GM21717 (cell line): ENCODE results near the gene TTC21B.

ENCODE experiments used
- ATAC-seq: cut with Tn5 transposase; IDR thresholded peaks from one replicate; pipeline ENCODE4 v1.9.1; 2021; ENCODE audit warnings: mild to moderate bottlenecking, moderate library complexity; ENCODE audit not compliant: unreplicated experiment

The TTC21B gene

DNA sequence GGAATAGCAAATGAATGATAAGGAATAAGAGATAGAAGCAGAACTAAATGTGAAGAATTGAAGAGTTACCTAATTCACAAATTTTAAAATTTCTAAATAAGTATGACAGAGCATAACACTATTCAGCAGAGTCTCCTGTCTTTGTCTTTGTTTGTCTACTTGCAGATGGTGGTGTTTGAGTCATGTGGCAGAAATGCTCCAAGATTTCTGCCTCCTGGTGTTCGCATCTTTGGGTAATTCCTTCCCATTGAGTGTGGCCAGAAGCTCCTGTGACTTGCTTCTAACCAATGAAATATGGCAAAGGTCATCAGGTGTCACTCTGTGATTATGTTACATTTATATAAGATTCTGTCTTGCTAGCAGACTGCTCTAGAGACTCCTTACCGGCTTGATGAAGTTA is 114.0 kb downstream of the TTC21B start:
- no peak for ATAC-seq

GRCh38 chr2:165837122-165837521 is 116.5 kb downstream of the TTC21B start:
- no peak for ATAC-seq

DNA sequence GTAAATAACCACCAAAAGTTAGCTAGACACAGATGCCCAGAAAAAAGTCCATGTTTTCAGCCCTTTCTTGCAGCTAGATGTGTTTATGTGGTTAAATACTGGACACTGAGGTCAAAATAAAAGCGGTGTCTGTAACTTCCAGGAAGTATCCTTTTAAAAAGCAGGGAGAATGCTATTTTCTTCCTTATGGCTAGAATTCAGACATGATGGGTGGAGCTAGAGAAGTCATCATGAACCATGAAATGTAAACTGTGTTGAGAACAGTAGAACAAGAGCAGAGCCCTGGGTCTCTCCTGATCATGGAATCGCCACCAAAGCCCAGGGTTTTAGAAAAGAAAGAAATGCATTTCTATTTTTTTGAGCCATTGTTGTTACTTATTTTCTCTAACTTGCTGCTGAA is 118.2 kb downstream of the TTC21B start:
- ATAC-seq = no peak

GRCh38 chr2:165833156-165833555 is 120.4 kb downstream of the TTC21B start:
- ATAC-seq = no peak

DNA sequence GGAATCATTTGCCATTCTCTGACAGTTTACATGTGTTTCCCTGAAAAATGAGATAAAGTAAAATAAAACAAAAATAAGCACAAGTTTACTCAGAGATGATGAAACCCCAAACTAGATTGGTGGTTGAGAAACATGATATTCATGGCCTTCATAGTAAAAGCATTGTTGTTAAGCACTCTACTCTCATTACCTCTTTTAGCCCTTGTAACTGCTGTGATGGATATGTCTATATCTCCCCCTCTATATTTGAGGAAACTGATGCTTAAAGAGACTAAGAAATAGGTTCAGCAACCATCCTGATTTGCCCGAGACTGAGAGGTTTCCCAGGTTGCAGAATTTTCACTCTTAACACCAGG is 125.7 kb downstream of the TTC21B start:
- ATAC-seq = peak; percentile 35

GRCh38 chr2:165827016-165827920 is 126.3 kb downstream of the TTC21B start:
- ATAC-seq = peak; percentile 51

GRCh38 chr2:165825041-165825440 is 128.5 kb downstream of the TTC21B start:
- ATAC-seq = no peak
